Measurements from ENCODE around the gene ME3. TPM values are rescaled to one million over a fixed set of nuclear protein-coding genes. Genes with fewer than 3 reads are reported as not detected.

ME3 gene
- total RNA-seq, 4 donors from 2014 or later, result 1.9 to 18.3 (median 5.6) TPM

GRCh38 chr11:86632499-86633269 is 39.7 kb downstream of the ME3 start:
- no peaks in the 10 kb centered on the region for H3K9me3 ChIP-seq
- no peaks in the 10 kb centered on the region for H3K27me3 ChIP-seq
- H3K4me3 ChIP-seq, result no peak overlapping the region
- TF ChIP-seq POLR2A (IDR thresholded peaks at IDR 0.05) (no peak), CTCF (IDR thresholded peaks at IDR 0.05) (peak in 3 of 6 experiments; percentile 9 to 34 (median 31))
- no peak overlapping the region for H3K27ac ChIP-seq
- intact Hi-C loops (cut with DNase I), result no loop called here
- peaks cover 0 to 22% (median 0%) of the 10 kb centered on the region in 3 donors for H3K4me1 ChIP-seq
- H3K36me3 ChIP-seq, result no peaks in the 10 kb centered on the region
- WGBS, 2 donors, result 8 to 71% methylated on average over 1 to 4 of the region's 6 CpGs
- DNase-seq, result no peak

DNA sequence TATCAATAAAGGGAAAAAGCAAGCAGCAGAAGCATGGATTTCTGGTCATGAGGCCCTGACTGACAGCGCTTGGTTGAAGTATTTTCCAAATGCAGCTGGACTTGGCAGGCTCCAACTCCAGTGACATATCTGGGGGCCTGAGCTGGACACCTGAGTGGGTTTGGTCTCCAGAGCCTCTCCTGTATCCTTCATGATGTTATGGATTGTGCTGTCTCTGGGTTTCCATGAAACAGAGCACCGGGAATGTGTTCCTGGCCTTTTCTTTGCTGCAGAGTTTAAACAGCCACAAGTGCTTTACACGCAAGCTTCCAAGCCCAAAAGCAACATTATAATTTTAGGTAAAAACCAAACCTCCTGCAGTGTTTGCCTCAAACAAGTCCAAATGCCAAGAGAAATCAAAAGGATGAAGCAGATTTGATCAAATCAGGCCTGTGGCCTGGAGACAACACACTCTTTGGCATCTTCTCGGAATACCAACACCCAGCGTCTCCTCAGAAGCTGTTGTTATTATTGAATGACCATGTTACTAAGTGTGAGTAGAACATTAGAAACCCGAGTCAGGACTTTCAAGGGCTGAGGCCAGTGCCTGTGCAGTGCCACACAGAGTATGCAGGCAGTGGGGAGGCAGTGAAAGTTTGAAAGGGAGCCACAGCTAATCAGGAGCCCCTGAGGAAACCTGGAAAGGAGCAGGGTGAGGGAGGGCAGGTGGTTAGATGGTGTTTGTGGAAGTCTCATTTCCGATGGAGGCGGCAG is 42.0 kb downstream of the ME3 start:
- no peaks in the 10 kb centered on the region for H3K27me3 ChIP-seq
- TF ChIP-seq POLR2A (IDR thresholded peaks at IDR 0.05) (no peak), CTCF (IDR thresholded peaks at IDR 0.05) (no peak)
- no peak overlapping the region for H3K4me3 ChIP-seq
- no peak for DNase-seq
- 71 to 84% methylated on average over 6 to 8 of the region's 8 CpGs for WGBS, 2 donors
- H3K9me3 ChIP-seq, result no peaks in the 10 kb centered on the region
- peaks cover 0 to 34% (median 0%) of the 10 kb centered on the region in 3 donors for H3K4me1 ChIP-seq
- H3K27ac ChIP-seq, result peak overlapping the region in 1 of 4 donors; percentile 53
- no peaks in the 10 kb centered on the region for H3K36me3 ChIP-seq
- intact Hi-C loops (cut with DNase I), result no loop called here

DNA sequence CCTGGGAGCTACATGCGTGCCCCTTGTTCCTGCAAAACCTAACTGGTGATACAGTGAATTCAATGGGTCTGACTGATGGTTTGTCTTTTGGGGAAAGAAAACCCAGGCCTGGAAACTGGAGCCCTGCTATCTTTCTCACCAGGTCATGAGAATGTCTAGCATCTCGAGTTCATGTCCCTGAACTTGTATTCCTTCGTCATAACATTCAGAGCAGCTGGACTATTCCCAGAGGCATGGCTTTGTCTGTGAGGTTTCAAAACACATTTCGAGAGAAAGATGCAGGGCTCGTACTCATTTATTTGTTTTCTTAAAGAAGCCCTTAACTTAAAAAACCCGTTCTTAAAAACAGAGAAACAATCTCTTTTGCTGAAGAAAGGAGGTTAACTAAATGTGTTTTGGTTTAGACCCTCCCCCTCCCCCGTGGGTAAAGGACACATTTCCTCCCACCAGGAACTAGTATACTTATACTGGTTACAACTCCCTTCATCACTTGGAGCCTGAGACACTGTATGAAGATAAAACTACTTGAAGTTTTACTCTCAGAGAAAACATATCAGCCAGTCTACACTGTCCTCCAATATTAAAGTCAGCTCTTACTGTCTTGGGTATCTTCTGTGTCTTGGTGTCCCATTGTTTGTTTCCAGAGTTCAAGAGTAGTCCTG is 43.2 kb downstream of the ME3 start:
- Histone ChIP-seq H3K4me3 (no peak overlapping the region), H3K27ac (peak overlapping the region in 3 of 4 donors; percentile 29 to 53 (median 45)), H3K4me1 (peaks cover 0 to 34% (median 0%) of the 10 kb centered on the region in 3 donors), H3K36me3 (no peaks in the 10 kb centered on the region), H3K27me3 (no peaks in the 10 kb centered on the region), H3K9me3 (no peaks in the 10 kb centered on the region)
- DNase-seq, result no peak
- intact Hi-C loops (cut with DNase I), result no loop called here
- no peak for TF ChIP-seq CTCF (IDR thresholded peaks at IDR 0.05)
- TF ChIP-seq POLR2A (IDR thresholded peaks at IDR 0.05), result no peak
- 59 to 68% methylated on average over 7 of the region's 7 CpGs for WGBS, 2 donors

DNA sequence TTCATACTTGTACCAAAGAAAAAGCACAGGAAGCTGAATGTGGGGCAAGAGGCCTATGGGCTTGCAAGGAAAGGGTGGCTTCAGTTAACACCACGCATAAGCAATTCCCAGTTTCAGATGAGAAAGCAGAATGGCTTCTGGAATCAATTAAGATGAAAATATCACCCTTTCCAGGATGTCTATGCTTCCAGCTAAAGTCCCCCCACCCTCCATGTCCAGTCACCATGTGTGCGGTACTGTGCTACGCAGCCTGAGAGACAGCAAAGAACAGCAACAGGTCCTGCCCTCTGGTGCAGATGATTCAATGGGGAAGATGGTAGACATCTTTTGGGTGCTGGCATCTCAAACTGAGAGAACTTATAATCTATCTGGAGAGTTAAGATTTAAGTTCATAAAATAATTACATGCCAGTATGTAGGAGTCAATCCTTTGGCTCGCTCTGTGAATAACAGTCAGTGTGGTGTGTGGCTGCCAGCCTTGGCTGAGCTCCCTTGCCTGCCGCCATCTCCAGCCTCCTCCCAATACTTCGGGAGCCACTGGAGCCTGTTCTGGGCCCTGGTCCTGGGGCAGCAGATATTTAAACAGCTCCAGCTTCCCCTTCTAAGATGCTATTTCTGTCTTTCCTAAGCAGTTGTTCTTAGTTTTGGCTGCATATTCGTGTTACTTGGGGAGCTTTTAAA is 44.5 kb downstream of the ME3 start:
- Histone ChIP-seq H3K4me3 (no peak overlapping the region), H3K9me3 (no peaks in the 10 kb centered on the region), H3K27me3 (no peaks in the 10 kb centered on the region), H3K27ac (peak overlapping the region; percentile 22 to 66 (median 49)), H3K36me3 (no peaks in the 10 kb centered on the region), H3K4me1 (peaks cover 0 to 34% (median 0%) of the 10 kb centered on the region in 3 donors)
- intact Hi-C loops (cut with DNase I), result no loop called here
- 71 to 72% methylated on average over 7 of the region's 7 CpGs for WGBS, 2 donors
- TF ChIP-seq POLR2A (IDR thresholded peaks at IDR 0.05) (no peak), CTCF (IDR thresholded peaks at IDR 0.05) (no peak)
- DNase-seq, result no peak
